ENCODE data around the gene ZNF652. TPM values are rescaled to one million over a fixed set of nuclear protein-coding genes. Genes with fewer than 3 reads are reported as not detected.

Gene ZNF652
- total RNA-seq, 2 experiments from 2014 or later: 33.7 to 34.9 TPM

DNA sequence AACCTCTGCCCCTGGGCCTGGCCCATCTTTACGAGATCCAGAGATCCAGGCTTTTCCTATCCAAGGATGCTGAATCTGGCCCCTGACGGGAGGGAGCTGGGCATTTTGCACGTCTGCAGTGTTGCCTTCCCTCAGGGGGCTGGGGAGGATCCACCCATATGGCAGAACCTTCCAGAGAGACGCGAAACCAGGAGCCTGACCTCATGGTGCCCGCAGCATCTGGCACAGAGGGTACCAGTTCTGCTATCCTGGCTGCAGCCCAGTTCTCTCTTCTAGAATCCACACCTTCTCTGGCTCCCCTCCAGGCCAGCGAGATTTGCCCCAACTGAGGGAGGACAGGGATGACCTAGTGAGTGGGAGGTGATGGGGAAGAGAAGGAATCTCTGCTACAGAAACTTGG is 20.5 kb upstream of the ZNF652 start:
- Mint-ChIP-seq H3K4me1 (ENCODE audit: low read depth) (peaks cover 7% of the 10 kb centered on the region), H3K4me3 (no peak overlapping the region), H3K9me3 (no peaks in the 10 kb centered on the region), H3K27me3 (no peaks in the 10 kb centered on the region), H3K27ac (no peak overlapping the region), H3K36me3 (ENCODE audit: low read depth) (no peaks in the 10 kb centered on the region)
- intact Hi-C loops (cut with DNase I, micrococcal nuclease): no loop called here
- no peak for DNase-seq
- Histone ChIP-seq H3K4me1 (ENCODE audit: insufficient read depth, low read length) (peaks cover 6% of the 10 kb centered on the region), H3K9me3 (ENCODE audit: control insufficient read depth in 1 of 2, insufficient read depth in 1 of 2, low read length in 2 of 2) (no peaks in the 10 kb centered on the region), H3K27ac (ENCODE audit: low read depth in 1 of 2, low read length in 2 of 2) (no peak overlapping the region), H3K36me3 (ENCODE audit: insufficient read depth, low read length) (no peaks in the 10 kb centered on the region), H3K27me3 (ENCODE audit: control insufficient read depth in 1 of 2, insufficient read depth in 2 of 2, low read length in 2 of 2) (no peaks in the 10 kb centered on the region), H3K4me3 (ENCODE audit: low read length) (no peak overlapping the region)
- TF ChIP-seq, protein P1, sequence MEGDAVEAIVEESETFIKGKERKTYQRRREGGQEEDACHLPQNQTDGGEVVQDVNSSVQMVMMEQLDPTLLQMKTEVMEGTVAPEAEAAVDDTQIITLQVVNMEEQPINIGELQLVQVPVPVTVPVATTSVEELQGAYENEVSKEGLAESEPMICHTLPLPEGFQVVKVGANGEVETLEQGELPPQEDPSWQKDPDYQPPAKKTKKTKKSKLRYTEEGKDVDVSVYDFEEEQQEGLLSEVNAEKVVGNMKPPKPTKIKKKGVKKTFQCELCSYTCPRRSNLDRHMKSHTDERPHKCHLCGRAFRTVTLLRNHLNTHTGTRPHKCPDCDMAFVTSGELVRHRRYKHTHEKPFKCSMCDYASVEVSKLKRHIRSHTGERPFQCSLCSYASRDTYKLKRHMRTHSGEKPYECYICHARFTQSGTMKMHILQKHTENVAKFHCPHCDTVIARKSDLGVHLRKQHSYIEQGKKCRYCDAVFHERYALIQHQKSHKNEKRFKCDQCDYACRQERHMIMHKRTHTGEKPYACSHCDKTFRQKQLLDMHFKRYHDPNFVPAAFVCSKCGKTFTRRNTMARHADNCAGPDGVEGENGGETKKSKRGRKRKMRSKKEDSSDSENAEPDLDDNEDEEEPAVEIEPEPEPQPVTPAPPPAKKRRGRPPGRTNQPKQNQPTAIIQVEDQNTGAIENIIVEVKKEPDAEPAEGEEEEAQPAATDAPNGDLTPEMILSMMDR (IDR thresholded peaks at IDR 0.05): no peak
- ATAC-seq (ENCODE audit: poor library complexity): no peak
- CTCF ChIA-PET: interaction anchor here (0.6 kb wide), 1 partner anchor 56 kb away, joined by 3 read pairs; no protein-coding TSS in a partner anchor
- POLR2A ChIA-PET: no interaction called here

DNA sequence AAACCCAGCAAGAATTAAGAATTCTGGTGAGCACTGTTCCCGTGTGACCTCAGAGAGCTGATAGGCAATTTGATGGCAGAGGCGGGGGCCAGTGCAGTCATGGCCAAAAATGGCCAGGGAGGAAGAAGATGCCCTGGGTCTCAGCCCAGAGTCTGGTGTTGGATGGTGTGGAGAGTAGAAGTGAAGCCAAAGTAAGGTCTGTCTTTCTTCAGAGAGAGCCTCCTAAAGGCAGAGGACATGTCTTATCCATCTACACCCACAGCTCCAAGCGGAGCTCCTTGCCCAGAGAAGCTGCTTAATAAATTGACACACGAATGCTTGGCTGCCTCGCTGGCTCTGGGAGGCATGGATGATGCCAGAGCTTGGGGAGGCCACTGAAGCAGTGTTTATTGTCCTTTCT is 19.7 kb upstream of the ZNF652 start:
- Histone ChIP-seq H3K27ac (ENCODE audit: low read depth in 1 of 2, low read length in 2 of 2) (no peak overlapping the region), H3K4me3 (ENCODE audit: low read length) (no peak overlapping the region), H3K27me3 (ENCODE audit: control insufficient read depth in 1 of 2, insufficient read depth in 2 of 2, low read length in 2 of 2) (no peaks in the 10 kb centered on the region), H3K36me3 (ENCODE audit: insufficient read depth, low read length) (no peaks in the 10 kb centered on the region), H3K4me1 (ENCODE audit: insufficient read depth, low read length) (no peaks in the 10 kb centered on the region), H3K9me3 (ENCODE audit: control insufficient read depth in 1 of 2, insufficient read depth in 1 of 2, low read length in 2 of 2) (no peaks in the 10 kb centered on the region)
- H3K36me3 Mint-ChIP-seq (ENCODE audit: low read depth): no peaks in the 10 kb centered on the region
- H3K27me3 Mint-ChIP-seq: no peaks in the 10 kb centered on the region
- DNase-seq: no peak
- H3K27ac Mint-ChIP-seq: no peak overlapping the region
- no peaks in the 10 kb centered on the region for H3K9me3 Mint-ChIP-seq
- ChIA-PET POLR2A (no interaction called here), CTCF (interaction anchor here (1.3 to 1.8 kb wide), 2 partner anchors 9 to 13 kb away, joined by 3 to 4 read pairs; no protein-coding TSS in a partner anchor)
- no peak overlapping the region for H3K4me3 Mint-ChIP-seq
- H3K4me1 Mint-ChIP-seq (ENCODE audit: low read depth): no peaks in the 10 kb centered on the region
- TF ChIP-seq, protein P1 (IDR thresholded peaks at IDR 0.05): no peak
- no peak for ATAC-seq (ENCODE audit: poor library complexity)
- intact Hi-C loops (cut with DNase I, micrococcal nuclease): no loop called here

DNA sequence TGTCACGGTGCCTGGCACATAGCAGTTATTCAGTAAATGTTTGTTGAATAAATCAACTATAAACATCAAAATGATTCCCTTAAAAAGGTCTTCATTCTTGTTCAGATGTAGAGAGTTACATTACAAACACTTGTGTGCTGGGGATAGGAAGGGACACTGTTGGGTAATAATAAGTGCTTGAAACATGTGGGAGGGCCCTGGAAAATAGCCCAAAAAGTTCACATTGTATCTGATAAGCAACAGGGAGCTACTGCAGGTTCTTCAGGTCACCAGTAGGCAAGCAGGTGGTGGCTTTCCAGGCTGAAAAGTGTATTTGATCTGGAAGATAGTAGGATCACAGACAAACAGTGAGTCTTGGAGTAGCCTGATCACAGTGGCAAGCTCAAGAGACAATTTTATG is 19.0 kb upstream of the ZNF652 start:
- intact Hi-C loops (cut with DNase I, micrococcal nuclease): no loop called here

More for the DNA sequence above, 19.0 kb upstream of the ZNF652 start:
- Mint-ChIP-seq H3K4me3 (no peak overlapping the region), H3K36me3 (ENCODE audit: low read depth) (no peaks in the 10 kb centered on the region), H3K4me1 (ENCODE audit: low read depth) (no peaks in the 10 kb centered on the region), H3K9me3 (no peaks in the 10 kb centered on the region), H3K27ac (no peak overlapping the region), H3K27me3 (no peaks in the 10 kb centered on the region)
- Histone ChIP-seq H3K27ac (ENCODE audit: low read depth in 1 of 2, low read length in 2 of 2) (no peak overlapping the region), H3K4me3 (ENCODE audit: low read length) (no peak overlapping the region), H3K4me1 (ENCODE audit: insufficient read depth, low read length) (no peaks in the 10 kb centered on the region), H3K36me3 (ENCODE audit: insufficient read depth, low read length) (no peaks in the 10 kb centered on the region), H3K27me3 (ENCODE audit: control insufficient read depth in 1 of 2, insufficient read depth in 2 of 2, low read length in 2 of 2) (no peaks in the 10 kb centered on the region), H3K9me3 (ENCODE audit: control insufficient read depth in 1 of 2, insufficient read depth in 1 of 2, low read length in 2 of 2) (no peaks in the 10 kb centered on the region)
- ATAC-seq (ENCODE audit: poor library complexity) (no peak), DNase-seq (no peak)
- ChIA-PET CTCF (interaction anchor here (1.3 to 1.8 kb wide), 2 partner anchors 10 to 13 kb away, joined by 3 to 4 read pairs; no protein-coding TSS in a partner anchor), POLR2A (no interaction called here)
- TF ChIP-seq, protein P1 (IDR thresholded peaks at IDR 0.05): no peak
